COLO668 (cell line): ENCODE measurements around the gene SMIM26.
"Not testable (repeated sequence)": the region's sequence is repeated elsewhere in the genome, so short reads cannot be mapped to it uniquely, and the experiment has no call there.

Source experiments
- DNase-seq: peaks from one replicate; lab custom pipeline; 2025; ENCODE audit not compliant: unreplicated experiment; lab: John Stamatoyannopoulos, UW

Gene SMIM26

GRCh38 chr20:18566892-18567738 is at the start of gene SMIM26:
SMIM26 (plus strand) TSS chr20:18567432; CDS start chr20:18567479, 47 bp downstream.
- peak; percentile 97 for DNase-seq

- not testable (repeated sequence) for DNase-seq
These were observed 45.2 kb upstream of the SMIM26 start for GRCh38 chr20:18522066-18522465.

DNA sequence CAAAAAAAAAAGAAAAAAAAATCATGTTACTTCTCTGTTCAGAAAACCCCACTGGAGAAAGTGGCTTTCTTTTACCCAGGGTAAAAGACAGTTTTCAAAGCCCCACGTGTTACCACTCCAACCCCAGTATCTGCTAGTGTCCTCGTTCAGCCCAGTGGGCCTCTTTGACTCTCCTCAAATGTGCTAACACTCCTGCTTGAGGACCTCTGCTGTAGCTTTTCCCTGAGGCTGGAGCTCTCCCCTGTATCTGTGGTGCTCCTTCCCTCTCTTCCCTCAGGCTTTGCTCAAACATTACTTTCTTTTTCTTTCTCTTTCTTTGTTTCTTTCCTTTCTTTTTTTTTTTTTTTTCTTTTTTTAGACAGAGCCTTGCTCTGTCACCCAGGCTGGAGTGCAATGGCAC is 44.2 kb upstream of the SMIM26 start:
- no peak for DNase-seq

- DNase-seq = no peak
These were observed 42.6 kb upstream of the SMIM26 start for GRCh38 chr20:18524646-18525045.

GRCh38 chr20:18526761-18527160 is 40.5 kb upstream of the SMIM26 start:
- not testable (repeated sequence) for DNase-seq

DNA sequence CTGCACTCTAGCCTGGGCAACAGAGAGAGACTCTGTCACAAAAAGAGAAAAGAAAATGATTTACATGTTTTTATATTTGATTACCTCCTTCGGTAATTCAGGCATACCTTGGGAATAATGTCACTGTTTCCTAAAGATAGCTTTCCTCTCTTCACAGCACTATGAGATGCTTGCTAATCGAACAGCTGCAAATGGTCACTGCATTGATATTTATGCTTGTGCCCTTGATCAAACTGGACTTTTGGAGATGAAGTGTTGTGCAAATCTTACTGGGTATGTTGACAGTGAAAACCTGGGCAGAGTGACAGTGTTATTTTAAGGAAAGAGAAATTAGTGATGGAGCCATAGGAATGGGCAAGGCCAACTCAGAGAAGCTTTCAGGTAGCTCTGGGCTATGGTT is 39.9 kb upstream of the SMIM26 start:
- DNase-seq = no peak

- DNase-seq = no peak
These were observed 39.4 kb upstream of the SMIM26 start for GRCh38 chr20:18527836-18528235.

DNA sequence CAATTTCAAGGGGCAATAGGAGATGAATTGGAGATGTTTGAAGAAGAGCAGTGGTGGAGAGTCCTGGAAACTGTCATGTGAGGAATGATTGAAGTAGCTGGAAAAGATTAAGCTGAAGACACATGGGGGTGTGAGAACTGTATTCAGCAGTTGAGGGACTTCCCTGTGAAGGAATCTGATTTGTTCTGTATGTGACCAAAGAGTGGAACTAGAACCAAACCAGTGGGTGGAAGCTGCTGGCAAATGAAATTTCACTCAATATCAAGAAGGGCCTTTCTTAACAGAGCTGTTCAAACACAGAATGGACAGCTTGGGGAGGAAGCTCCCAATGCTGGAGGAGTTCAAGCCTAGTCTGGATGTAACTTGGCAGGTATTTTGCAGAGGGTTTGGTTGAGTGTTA is 38.2 kb upstream of the SMIM26 start:
- no peak for DNase-seq

DNA sequence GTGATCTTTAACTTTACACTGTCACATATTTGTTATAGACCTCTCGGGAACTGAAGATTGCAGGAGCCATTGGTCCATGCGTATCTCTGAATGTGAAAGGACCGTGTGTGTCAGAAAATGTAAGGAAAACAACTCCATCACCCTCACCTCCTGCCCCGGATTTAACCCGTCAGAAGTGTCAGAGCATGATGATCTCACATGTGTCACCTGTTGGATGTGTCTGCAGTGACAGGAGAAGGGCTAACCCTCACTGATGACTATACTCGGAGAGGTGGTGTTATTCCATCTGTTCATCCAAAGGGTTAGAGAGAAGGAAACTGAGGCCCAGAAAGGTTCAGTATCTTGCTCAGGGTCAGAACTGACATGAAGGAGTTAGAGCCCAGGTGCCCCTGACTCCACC is 34.6 kb upstream of the SMIM26 start:
- no peak for DNase-seq

- DNase-seq = no peak
These were observed 33.7 kb upstream of the SMIM26 start for GRCh38 chr20:18533491-18533890.

DNA sequence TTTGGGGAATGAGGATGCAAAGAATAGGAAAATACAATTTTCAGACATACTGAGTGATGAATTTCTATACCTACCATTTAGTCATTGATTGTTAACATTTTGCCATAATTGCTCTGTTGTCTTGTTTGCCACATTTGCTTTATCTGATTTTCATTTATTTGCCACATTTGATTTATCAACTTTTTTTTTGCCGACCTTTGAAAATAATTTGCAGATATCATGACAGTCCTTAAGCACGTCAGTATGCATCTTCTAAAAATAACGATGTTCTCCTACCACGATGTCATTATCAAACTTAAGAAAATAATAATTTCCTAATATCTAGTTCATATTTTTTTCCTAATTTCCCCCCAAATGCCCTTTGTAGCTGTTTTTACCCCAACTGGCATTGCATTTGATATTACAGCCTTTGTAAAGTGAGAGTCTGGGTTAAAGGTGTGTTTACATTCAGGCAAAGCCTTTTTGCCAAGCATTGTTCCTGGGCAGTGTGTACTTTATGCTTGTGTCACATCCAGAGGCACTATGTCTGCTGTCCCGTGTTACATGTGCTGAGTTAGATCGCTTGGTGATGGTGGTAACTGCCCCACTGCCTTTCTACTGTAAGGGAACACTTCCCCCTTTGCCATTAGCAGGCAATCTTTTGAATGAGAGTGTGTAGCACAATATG is 33.1 kb upstream of the SMIM26 start:
- no peak for DNase-seq

- DNase-seq = no peak
These were observed 29.6 kb upstream of the SMIM26 start for GRCh38 chr20:18537651-18538050.

DNA sequence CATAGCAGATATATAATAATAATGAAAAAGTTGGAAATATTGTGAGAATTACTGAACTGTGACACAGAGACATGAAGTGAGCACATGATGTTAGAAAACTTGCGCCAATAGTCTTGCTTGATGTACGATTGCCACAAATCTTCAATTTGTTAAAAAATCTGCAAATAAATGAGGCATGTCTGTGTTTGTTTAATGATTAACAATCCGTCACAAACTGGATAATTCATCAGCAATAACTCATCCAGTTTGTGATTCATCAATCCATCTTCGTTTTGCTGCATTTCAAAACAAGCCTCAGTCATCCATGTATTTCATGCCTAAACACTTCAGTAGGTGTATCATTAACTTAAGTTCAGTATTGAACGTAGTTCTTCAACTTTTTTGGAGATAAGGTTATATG is 25.5 kb upstream of the SMIM26 start:
- DNase-seq = no peak

GRCh38 chr20:18543216-18543615 is 24.0 kb upstream of the SMIM26 start:
- no peak for DNase-seq

DNA sequence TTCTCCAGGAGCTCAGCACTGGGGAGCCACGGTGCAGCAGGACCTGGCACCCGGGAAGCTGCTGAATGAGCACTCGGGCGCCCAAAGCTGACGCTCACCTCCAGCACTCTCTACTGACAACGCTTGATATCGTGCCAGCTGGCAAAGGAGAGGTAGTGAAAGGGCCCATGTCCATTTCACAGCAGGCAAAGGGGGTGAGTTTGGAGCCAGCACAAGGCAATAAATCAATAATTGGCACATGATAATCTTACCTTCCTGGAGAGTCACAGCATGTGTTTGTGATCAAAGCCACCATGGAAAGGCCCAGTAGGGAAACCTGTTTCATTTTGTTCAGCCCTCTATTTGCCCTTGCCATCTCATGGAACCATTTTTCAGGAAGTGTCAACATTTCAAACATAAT is 23.3 kb upstream of the SMIM26 start:
- no peak for DNase-seq

DNA sequence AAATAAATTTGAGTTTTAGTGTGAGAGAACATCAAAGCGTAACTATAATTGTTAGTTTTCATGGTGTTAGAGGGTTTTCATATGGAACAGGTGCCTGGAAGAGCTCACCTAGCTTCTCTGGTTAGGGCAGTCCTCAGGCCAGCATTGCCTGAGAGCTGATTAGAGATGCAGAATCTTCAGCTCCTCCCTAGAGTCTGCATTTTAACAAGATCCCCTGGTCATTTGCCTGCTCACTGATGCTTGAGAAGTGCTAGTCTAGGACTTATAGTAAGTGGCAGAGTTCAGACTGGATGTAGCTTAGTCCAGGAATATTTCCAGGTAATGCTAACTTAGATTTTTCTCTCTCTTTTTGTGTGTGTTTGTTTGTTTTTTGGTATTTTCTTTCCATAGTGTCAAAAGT is 21.7 kb upstream of the SMIM26 start:
- no peak for DNase-seq

- DNase-seq = no peak
These were observed 18.8 kb upstream of the SMIM26 start for GRCh38 chr20:18548465-18548864.

GRCh38 chr20:18553746-18554145 is 13.5 kb upstream of the SMIM26 start:
- DNase-seq = no peak

- no peak for DNase-seq
These were observed 483 bp downstream of the SMIM26 start for GRCh38 chr20:18567739-18568091.

GRCh38 chr20:18571009-18571408 is 3.8 kb downstream of the SMIM26 start:
- DNase-seq = no peak

DNA sequence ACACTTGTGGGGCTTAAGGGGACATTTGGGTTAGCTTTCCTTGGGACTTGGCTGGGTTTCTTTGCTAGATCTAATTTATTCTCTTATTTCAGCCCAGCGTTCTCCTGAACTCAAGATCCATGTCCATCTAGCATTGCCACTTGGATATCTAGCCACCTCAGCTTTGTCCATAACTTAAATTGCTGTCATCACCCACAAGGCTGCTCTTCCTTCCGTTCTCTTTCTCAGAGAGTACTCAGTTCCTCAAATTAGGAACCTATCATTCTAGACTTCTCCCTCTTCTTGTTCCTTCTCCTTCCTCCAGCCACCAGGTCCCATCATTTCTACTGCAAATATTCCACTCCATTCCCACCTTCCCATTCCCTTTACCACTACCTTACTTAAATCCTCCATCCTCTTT is 4.3 kb downstream of the SMIM26 start:
- DNase-seq = no peak

GRCh38 chr20:18577942-18578341 is 10.7 kb downstream of the SMIM26 start:
- no peak for DNase-seq

GRCh38 chr20:18578581-18578980 is 11.3 kb downstream of the SMIM26 start:
- DNase-seq = no peak
